Activated T-cell treated with anti-CD3 and anti-CD28 coated beads for 4 hours (primary cell): ENCODE results near the gene FAM83F.
A peak's percentile ranks its signal among the peaks of the same experiment; 100 is the strongest.

Source experiments
- DNase-seq: peaks from one replicate; pipeline ENCODE4 v3.0.0-alpha.2; 2020

Gene FAM83F

GRCh38 chr22:40039482-40040115, 44.8 kb downstream of the FAM83F start:
- DNase-seq: no peak

GRCh38 chr22:40040927-40041326, 46.2 kb downstream of the FAM83F start:
- DNase-seq: no peak

GRCh38 chr22:40041366-40042137, 46.8 kb downstream of the FAM83F start:
- no peak for DNase-seq

GRCh38 chr22:40042312-40042711, 47.6 kb downstream of the FAM83F start:
- DNase-seq: no peak

GRCh38 chr22:40043081-40043480, 48.3 kb downstream of the FAM83F start:
- DNase-seq: no peak

GRCh38 chr22:40043793-40044101, 49.0 kb downstream of the FAM83F start:
- no peak for DNase-seq

- peak; percentile 98 for DNase-seq
These were observed 49.5 kb downstream of the FAM83F start for GRCh38 chr22:40044102-40044869.

- DNase-seq: peak; percentile 55
These were observed 50.4 kb downstream of the FAM83F start for GRCh38 chr22:40044870-40045834.

GRCh38 chr22:40046126-40046525, 51.4 kb downstream of the FAM83F start:
- no peak for DNase-seq

- DNase-seq: no peak
These were observed 55.5 kb downstream of the FAM83F start for GRCh38 chr22:40050258-40050657.

GRCh38 chr22:40051322-40051721, 56.6 kb downstream of the FAM83F start:
- no peak for DNase-seq

GRCh38 chr22:40053460-40053859, 58.7 kb downstream of the FAM83F start:
- DNase-seq: no peak

- no peak for DNase-seq
These were observed 59.7 kb downstream of the FAM83F start for GRCh38 chr22:40054486-40054885.

GRCh38 chr22:40055143-40055883, 60.6 kb downstream of the FAM83F start:
- DNase-seq: no peak

- DNase-seq: no peak
These were observed 61.4 kb downstream of the FAM83F start for GRCh38 chr22:40056154-40056553.

GRCh38 chr22:40056559-40056958, 61.8 kb downstream of the FAM83F start:
- DNase-seq: no peak

- DNase-seq: no peak
These were observed 62.9 kb downstream of the FAM83F start for GRCh38 chr22:40057652-40058051.

- no peak for DNase-seq
These were observed 63.5 kb downstream of the FAM83F start for GRCh38 chr22:40058265-40058664.

- DNase-seq: no peak
These were observed 71.2 kb downstream of the FAM83F start for GRCh38 chr22:40065981-40066380.

- no peak for DNase-seq
These were observed 72.9 kb downstream of the FAM83F start for GRCh38 chr22:40067639-40068038.

- DNase-seq: no peak
These were observed 75.9 kb downstream of the FAM83F start for GRCh38 chr22:40070701-40071100.

GRCh38 chr22:40071720-40072119, 77.0 kb downstream of the FAM83F start:
- no peak for DNase-seq
